Prostate gland (tissue), 2 donors: Measurements from ENCODE around the gene PCCB.

ENCODE experiments used
- POLR2AphosphoS5 ChIP-seq: sonication (generic); formaldehyde crosslinking; IDR thresholded peaks from one replicate; pipeline ENCODE4 v1.6.1; 2017; ENCODE audit warnings: antibody characterized with exemption
- TF ChIP-seq, protein P1 (sequence below), 4 experiments: fragments of 200-600 bp in 2 of 4; fragments of 450-650 bp in 2 of 4; sonication (generic) in 2 of 4; IDR thresholded peaks; 1 replicate in 3 of 4; 2 replicates in 1 of 4; pipeline ENCODE4 v1.5.1; 2016 to 2019; ENCODE audit warnings: antibody characterized with exemption in 4 of 4, mild to moderate bottlenecking in 2 of 4, moderate library complexity in 2 of 4

DNA sequence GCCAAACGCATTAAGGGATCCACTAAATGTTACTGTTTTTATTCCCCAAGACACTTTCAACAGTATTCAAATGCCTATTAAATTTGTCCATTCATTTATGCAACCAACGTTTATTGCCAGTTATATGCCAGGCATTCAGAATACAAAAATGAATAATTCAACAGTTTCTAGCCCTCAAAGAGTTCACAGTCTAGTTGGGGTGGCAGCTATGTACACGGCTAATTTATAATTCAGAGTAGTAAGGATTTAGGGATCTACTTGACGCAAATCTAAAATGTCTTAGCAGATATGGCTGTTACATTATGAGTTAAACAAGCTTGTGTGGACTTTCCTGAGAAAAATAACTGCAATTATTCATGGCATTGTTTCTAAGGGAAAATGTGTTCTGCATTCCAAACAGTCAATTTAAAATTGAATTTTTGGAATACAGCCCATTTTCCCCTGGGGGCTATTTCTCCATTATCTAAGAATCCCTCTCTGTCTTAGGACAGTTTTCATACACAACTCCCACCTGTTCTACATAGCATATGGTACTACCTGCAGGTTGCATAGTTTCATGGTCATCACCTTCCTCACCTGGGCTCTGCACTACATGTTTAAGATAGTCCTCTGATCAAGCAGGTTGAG is 42.5 kb upstream of the PCCB start:
- no peak for TF ChIP-seq POLR2AphosphoS5
- TF ChIP-seq, protein P1, sequence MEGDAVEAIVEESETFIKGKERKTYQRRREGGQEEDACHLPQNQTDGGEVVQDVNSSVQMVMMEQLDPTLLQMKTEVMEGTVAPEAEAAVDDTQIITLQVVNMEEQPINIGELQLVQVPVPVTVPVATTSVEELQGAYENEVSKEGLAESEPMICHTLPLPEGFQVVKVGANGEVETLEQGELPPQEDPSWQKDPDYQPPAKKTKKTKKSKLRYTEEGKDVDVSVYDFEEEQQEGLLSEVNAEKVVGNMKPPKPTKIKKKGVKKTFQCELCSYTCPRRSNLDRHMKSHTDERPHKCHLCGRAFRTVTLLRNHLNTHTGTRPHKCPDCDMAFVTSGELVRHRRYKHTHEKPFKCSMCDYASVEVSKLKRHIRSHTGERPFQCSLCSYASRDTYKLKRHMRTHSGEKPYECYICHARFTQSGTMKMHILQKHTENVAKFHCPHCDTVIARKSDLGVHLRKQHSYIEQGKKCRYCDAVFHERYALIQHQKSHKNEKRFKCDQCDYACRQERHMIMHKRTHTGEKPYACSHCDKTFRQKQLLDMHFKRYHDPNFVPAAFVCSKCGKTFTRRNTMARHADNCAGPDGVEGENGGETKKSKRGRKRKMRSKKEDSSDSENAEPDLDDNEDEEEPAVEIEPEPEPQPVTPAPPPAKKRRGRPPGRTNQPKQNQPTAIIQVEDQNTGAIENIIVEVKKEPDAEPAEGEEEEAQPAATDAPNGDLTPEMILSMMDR (IDR thresholded peaks at IDR 0.05): no peak
